GM21381 (cell line): ENCODE results near the gene DPYD.
A peak's percentile ranks its signal among the peaks of the same experiment; 100 is the strongest.

Experiments used
- ATAC-seq: cut with Tn5 transposase; IDR thresholded peaks from one replicate; pipeline ENCODE4 v1.9.1; 2021; ENCODE audit warnings: mild to moderate bottlenecking, moderate library complexity; ENCODE audit not compliant: unreplicated experiment

Gene DPYD

GRCh38 chr1:97907886-97908285 lies 12.9 kb downstream of the DPYD start:
- no peak for ATAC-seq

- ATAC-seq, result no peak
Measured at GRCh38 chr1:97906567-97907241, 14.1 kb downstream of the DPYD start.

DNA sequence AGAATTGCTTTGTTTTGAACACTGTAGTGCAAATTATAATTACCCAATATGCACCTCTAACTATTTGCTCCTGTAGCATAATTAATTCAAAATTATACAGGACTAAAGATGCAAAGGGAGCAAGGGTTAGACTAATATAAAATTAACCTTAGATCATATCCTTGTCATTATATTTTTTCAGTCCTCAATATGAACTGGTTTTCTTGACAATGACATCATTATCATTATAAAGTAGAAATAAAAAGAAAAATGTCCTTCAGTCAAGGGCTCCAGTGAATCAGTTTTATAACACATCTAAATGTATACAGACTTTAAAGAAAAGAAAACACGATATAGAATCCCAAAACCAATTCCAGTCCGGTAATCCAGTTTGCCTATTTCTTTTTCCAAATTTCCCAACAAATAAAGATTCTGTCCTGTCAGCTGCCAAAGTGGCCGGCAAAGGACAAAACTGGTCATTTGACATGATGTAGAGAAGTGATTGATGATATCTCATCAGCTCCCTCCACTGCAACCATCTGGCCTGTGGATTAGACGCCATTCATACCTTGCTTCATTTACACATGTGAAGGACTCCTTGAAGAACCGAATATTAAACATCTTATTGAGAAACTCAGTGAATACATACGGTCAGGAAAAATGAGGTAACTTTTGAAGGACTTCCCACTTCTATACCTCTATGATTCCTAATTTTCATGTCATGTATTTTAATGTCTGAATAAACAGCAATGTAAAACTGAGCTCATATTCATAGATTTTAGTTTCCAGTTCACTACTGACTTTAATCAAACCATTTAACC lies 15.5 kb downstream of the DPYD start:
- no peak for ATAC-seq

GRCh38 chr1:97904534-97904933 lies 16.3 kb downstream of the DPYD start:
- ATAC-seq, result no peak

DNA sequence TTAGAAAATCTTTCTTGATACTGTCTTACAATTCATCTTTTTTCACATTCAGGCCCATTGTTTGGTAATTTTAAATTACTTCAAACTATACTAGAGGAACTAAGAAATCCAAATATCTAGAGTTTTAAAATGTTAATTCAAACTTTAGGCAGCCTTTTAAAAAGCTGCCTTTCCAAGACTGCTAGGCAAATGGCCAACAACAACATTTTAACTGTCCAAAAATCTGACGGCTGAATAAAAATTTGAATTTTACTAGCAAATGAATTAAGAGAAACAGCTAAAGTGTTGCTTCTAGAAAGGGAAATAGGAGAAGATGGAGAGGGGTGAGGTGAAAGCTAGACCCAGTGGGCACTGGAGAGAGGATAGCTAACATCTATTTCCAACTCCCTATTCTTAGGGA lies 17.2 kb downstream of the DPYD start:
- ATAC-seq, result no peak

GRCh38 chr1:97902067-97902466 lies 18.8 kb downstream of the DPYD start:
- ATAC-seq, result no peak

GRCh38 chr1:97901017-97901658 lies 19.7 kb downstream of the DPYD start:
- no peak for ATAC-seq

- no peak for ATAC-seq
Measured at GRCh38 chr1:97898948-97899347, 21.9 kb downstream of the DPYD start.

DNA sequence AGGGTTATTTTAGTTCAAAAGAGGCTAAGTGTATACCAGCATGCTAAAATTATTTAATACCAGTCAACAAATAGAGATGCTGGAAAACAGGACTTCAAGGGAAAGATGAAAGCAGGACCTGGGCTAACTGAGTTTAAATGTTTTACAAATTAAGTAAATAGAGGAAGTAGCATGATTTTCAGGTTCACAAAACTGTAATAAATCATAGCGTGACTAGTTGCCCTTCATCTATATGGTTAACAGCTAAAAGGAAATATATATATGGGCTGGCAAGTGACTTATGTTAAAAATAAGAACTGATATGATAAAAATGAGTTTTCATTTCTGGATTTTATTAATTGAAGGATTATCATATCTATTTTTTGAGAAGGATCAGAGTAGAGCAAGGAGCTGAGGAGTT lies 25.6 kb downstream of the DPYD start:
- ATAC-seq, result no peak

GRCh38 chr1:97893844-97894243 lies 27.0 kb downstream of the DPYD start:
- no peak for ATAC-seq

- no peak for ATAC-seq
Measured at GRCh38 chr1:97886199-97886598, 34.6 kb downstream of the DPYD start.

DNA sequence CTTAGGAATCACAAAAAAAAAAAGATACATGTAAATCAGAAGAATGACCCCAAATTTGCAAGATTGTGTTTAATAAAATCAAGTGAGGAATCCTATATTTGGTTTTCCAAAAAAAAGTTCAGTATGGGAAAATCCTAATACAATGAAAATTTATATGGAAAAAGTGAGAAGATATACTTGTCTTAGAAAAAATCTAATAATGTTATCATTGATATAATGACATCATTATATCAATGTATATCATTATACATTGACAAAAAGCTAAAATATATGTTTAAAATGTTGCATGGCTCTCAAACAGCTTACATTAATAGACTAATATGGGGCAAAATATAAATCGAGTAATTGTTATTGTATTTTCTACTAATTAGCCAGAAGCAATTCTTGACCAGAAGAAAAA lies 37.0 kb downstream of the DPYD start:
- no peak for ATAC-seq

DNA sequence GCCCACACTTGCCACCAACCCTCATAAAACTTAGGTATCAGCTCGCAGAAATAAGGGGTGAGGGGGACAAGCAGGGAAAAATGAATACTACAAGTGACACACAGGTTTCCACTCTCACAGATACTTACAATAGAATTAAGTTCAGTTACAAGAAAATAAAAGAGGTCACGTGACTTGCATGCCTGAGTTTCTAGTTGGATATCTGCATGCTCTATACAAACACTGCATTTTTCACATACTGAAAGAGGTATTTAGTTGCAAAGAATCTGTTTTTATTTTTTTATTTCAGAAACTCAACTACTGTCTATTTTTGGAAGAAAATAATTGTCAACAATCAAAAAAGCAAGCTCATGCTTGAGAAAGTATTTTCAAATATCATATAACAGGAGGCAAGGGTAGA lies 43.5 kb downstream of the DPYD start:
- no peak for ATAC-seq

DNA sequence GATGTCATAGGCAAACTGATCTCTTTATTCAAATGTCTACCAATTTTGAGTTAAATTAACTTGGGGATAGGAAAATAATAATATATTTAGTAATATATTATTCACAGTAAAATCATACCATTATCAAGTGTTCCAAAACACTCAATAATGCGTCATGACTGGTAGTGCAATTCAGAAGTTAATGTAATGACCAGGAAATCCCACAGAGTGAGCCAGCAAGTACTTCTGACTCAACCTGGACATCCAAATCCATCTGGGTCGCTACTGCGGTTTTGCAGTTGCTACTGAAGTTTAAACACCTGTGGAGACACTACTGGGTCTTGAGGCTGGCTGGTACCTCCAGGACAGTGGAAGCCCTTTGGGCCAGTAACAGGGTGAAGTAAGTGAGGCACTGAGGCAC lies 44.8 kb downstream of the DPYD start:
- no peak for ATAC-seq

GRCh38 chr1:97870589-97870988 lies 50.2 kb downstream of the DPYD start:
- ATAC-seq, result no peak

DNA sequence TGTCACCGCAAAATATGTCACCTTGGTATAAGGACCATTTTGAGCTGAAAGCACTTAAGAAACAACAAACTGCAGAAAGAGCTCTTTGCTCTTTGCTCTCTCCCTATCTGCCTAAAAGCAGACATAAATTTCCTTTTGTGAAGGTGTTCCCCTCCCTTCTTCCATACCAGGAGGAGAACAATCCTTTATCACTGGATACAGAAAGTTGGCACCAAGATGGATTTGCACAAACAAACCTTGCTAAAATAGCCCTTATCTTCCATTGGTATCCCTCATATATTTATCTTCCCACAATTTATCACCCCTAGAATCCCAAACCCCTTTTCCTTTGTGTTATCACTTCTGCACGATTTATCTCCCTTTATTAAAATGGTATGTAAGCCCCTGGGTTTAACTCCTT lies 51.4 kb downstream of the DPYD start:
- no peak for ATAC-seq

GRCh38 chr1:97867127-97867526 lies 53.7 kb downstream of the DPYD start:
- ATAC-seq, result no peak

GRCh38 chr1:97864615-97865014 lies 56.2 kb downstream of the DPYD start:
- peak; percentile 63 for ATAC-seq

DNA sequence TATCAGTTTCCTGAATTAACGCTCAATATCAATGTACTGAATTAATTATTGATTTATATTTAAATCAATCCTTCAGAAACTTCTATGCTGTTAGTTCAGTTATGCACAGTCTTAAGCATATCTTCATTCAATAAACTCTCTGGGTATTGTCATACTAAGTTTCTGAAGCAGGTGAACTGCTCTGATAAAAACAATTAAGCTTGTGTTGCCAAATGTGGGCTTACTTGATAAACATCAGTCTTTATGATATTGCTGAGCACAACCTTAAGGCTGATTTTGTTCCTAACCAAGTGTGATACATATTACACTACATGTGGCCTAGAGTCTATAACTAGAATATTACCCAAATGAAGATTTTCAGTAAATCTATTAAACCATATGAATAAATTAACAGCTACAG lies 67.6 kb downstream of the DPYD start:
- ATAC-seq, result no peak

DNA sequence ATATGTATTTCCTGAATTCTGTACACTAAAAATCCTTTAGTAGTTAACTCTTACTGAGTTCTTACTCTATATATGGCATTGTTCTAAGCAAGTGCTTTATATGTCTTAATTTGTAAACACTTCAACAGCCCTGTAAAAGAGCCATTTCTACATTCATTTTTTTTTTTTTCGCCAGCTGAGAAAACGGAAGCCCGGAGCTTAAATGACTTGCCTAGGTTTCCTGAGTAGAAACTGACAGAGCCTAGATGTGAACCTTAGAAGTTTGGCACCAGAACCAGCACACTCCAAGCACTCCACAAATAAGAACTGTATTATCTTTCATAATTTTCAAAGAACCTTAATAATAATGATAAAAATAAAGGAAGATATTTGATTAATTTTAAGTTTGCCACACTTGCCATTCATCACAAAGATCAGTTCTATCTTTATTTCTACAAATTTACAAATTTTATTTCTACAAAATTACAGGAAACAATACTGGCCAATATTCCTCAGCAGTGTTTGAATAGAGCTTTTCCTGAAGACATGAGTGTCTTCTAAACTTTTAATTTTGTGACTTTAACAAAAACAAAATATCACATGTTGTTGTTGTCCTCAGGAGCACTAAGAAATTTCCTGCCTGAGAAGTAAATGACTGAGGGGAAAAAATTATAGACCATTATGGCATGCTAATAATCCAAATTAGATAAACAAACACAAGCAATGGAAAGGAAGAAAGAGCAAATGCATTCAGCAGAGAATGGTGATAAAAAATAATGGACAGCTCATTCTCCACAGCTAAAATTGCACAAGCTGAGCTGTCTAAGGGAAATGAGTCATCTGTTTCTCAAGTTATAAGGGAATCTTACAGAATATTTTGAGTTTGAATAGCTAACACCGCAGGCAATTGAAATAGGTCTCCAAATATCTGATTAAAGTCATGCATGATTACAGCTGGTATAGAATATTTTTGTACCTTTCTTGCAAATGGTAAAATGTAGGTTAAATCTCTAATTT lies 71.2 kb downstream of the DPYD start:
- no peak for ATAC-seq

GRCh38 chr1:97845805-97846204 lies 75.0 kb downstream of the DPYD start:
- no peak for ATAC-seq
